Body of pancreas (tissue), 4 donors: ENCODE data around the gene MANEA. TPM values are rescaled to one million over a fixed set of nuclear protein-coding genes. Genes with fewer than 3 reads are reported as not detected.
"Not testable (repeated sequence)": the region's sequence is repeated elsewhere in the genome, so short reads cannot be mapped to it uniquely, and the experiment has no call there.

Experiments
- ATAC-seq: fragments of 150-250 bp; one replicate; pipeline ENCODE4 v1.9.1; 2016
- DNase-seq, 4 donors: peaks; one replicate each; pipeline ENCODE4 v3.0.0-alpha.2; 2019
- H3K27ac ChIP-seq, 4 donors: fragments of 200-600 bp; sonication (generic); 1 replicate in 3 of 4; 2 replicates in 1 of 4; pipeline versions ENCODE4 v1.5.1 to v1.6.1; 2016 to 2019; ENCODE audit warnings: mild to moderate bottlenecking in 1 of 4, mixed read lengths in 1 of 4, moderate library complexity in 1 of 4
- H3K27me3 ChIP-seq, 2 donors: fragments of 200-600 bp; sonication (generic); one replicate each; pipeline ENCODE4 v1.6.0; 2016; ENCODE audit warnings: mild to moderate bottlenecking in 1 of 2
- H3K36me3 ChIP-seq, 2 donors: fragments of 200-600 bp; sonication (generic); replicated peaks in 1 of 2; 2 replicates each; pipeline ENCODE4 v1.5.1; 2016; ENCODE audit warnings: low read depth in 2 of 2; ENCODE audit not compliant: insufficient read depth in 1 of 2
- H3K4me1 ChIP-seq: fragments of 200-600 bp; sonication (generic); one replicate; pipeline ENCODE4 v1.6.0; 2016
- H3K4me3 ChIP-seq, 2 donors: fragments of 200-600 bp; sonication (generic); 1 replicate in 1 of 2; 2 replicates in 1 of 2; pipeline ENCODE4 v1.5.1; 2016 to 2019
- H3K9me3 ChIP-seq, 3 donors: fragments of 200-600 bp; sonication (generic); 1 replicate in 2 of 3; 2 replicates in 1 of 3; pipeline ENCODE4 v1.5.1; 2016
- POLR2A ChIP-seq, 3 donors: fragments of 450-650 bp; IDR thresholded peaks; one replicate each; pipeline ENCODE4 v1.6.1; 2016; ENCODE audit warnings: antibody characterized with exemption in 3 of 3, mild to moderate bottlenecking in 2 of 3
- WGBS, 2 donors: methylation state at CpG; one replicate each; pipeline ENCODE4 v1.1.5; 2017; 5-methylcytosine and 5-hydroxymethylcytosine counted together
- intact Hi-C: fragments of 100-400 bp; cut with DNase I; formaldehyde crosslinking; loops from one replicate; pipeline ENCODE4 v1.15.1; 2023
- total RNA-seq, 2 donors: library from RNA; depleted of rRNA; stranded (reverse); fragments of >200 nt; gene quantifications; one replicate each; pipeline ENCODE4 v1.1.0, GENCODE V29; 2016
- TF ChIP-seq, protein P1 (sequence below), 7 experiments: fragments of 450-650 bp in 4 of 7; fragments of 200-600 bp in 3 of 7; sonication (generic) in 3 of 7; IDR thresholded peaks; one replicate each; pipeline ENCODE4 v1.5.1; 2016 to 2019; ENCODE audit warnings: antibody characterized with exemption in 7 of 7

Gene MANEA
- total RNA-seq, 2 donors from 2014 or later = 2.6 to 5.2 TPM

GRCh38 chr6:95574811-95575210 lies 2.5 kb upstream of the MANEA start:
- no peak for DNase-seq
- TF ChIP-seq, protein P1, sequence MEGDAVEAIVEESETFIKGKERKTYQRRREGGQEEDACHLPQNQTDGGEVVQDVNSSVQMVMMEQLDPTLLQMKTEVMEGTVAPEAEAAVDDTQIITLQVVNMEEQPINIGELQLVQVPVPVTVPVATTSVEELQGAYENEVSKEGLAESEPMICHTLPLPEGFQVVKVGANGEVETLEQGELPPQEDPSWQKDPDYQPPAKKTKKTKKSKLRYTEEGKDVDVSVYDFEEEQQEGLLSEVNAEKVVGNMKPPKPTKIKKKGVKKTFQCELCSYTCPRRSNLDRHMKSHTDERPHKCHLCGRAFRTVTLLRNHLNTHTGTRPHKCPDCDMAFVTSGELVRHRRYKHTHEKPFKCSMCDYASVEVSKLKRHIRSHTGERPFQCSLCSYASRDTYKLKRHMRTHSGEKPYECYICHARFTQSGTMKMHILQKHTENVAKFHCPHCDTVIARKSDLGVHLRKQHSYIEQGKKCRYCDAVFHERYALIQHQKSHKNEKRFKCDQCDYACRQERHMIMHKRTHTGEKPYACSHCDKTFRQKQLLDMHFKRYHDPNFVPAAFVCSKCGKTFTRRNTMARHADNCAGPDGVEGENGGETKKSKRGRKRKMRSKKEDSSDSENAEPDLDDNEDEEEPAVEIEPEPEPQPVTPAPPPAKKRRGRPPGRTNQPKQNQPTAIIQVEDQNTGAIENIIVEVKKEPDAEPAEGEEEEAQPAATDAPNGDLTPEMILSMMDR (IDR thresholded peaks at IDR 0.05) = no peak
- no peak for TF ChIP-seq POLR2A (IDR thresholded peaks at IDR 0.05)
- no peaks in the 10 kb centered on the region for H3K36me3 ChIP-seq
- intact Hi-C loops = no loop called here
- H3K4me1 ChIP-seq = peaks cover 24% of the 10 kb centered on the region
- no peak overlapping the region for H3K4me3 ChIP-seq
- no peak for ATAC-seq
- H3K9me3 ChIP-seq = no peaks in the 10 kb centered on the region
- H3K27ac ChIP-seq = no peak overlapping the region
- H3K27me3 ChIP-seq = no peaks in the 10 kb centered on the region

DNA sequence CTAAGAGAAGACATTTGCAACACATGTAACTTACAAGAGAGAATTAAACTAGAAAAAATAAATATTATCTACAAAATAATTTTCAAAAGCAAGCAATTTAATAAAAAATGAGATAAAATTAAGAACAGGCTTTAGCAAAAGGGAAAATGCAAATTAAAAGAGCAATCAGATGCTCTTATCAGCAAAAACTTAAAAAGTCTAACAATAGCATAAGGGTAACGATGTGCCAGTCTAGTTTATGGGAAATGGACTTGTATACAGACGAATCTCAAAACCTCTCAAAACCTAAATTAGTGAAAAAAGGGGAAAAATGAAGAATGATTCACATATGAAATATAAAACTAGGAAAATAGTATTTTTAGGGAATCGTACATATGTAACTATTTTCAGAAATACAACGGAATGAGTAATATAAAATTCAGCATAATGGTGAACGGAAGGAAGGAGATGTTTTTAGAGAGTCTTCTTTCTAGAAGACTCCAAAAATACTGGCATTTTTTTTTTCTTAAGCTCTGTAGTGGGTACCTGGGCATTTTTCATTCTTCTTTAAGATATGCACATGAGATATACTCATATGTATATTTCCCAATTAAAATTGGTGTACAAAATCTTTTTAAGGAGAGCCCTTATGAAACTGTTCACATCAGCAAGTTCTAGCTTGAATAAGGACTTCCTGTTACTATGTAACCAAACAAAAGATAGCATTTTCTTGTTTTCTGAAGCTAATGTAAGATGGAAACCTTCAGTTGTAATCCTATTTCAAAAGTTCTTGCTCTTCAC lies 927 bp upstream of the MANEA start:
- H3K36me3 ChIP-seq = no peaks in the 10 kb centered on the region
- peak overlapping the region; percentile 62 to 92 (median 82) for H3K27ac ChIP-seq
- 11 to 24% methylated on average over 5 of the region's 5 CpGs for WGBS, 2 donors
- H3K27me3 ChIP-seq = no peaks in the 10 kb centered on the region
- peak overlapping the region in 1 of 2 donors; percentile 96 for H3K4me3 ChIP-seq
- TF ChIP-seq, protein P1 (IDR thresholded peaks at IDR 0.05) = no peak
- no peak for TF ChIP-seq POLR2A (IDR thresholded peaks at IDR 0.05)
- no peaks in the 10 kb centered on the region for H3K9me3 ChIP-seq
- no peak for DNase-seq
- intact Hi-C loops = no loop called here
- ATAC-seq = peak; percentile 37
- peaks cover 24% of the 10 kb centered on the region for H3K4me1 ChIP-seq

- ATAC-seq = no peak
- Histone ChIP-seq H3K36me3 (no peaks in the 10 kb centered on the region), H3K27me3 (no peaks in the 10 kb centered on the region), H3K4me3 (peak overlapping the region; percentile 49 to 96), H3K9me3 (no peaks in the 10 kb centered on the region), H3K27ac (peak overlapping the region; percentile 62 to 92 (median 82)), H3K4me1 (peaks cover 24% of the 10 kb centered on the region)
- no peak for DNase-seq
- 0% methylated on average over 3 of the region's 3 CpGs for WGBS, 2 donors
- TF ChIP-seq POLR2A (IDR thresholded peaks at IDR 0.05) = no peak
- TF ChIP-seq, protein P1 (IDR thresholded peaks at IDR 0.05) = no peak
- intact Hi-C loops = no loop called here
These were observed 384 bp upstream of the MANEA start for GRCh38 chr6:95576998-95577303.

DNA sequence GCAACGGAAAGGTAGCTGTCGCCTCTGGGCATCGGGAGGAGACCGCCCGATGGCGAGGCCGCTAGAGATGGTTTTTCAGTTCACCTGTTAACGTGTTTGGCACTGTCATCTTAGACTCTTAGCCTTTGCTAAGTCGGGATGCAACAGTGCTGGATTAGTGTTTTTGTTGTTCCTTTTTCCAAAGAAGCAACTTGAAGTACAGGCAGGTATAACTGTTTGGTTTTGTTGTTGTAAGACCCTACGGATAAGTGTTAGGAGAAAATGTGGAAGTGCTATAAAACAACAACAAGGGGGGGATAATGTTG lies 723 bp downstream of the MANEA start:
- intact Hi-C loops = no loop called here
- no peaks in the 10 kb centered on the region for H3K27me3 ChIP-seq
- DNase-seq = no peak
- 1 to 3% methylated on average over 9 to 10 of the region's 10 CpGs for WGBS, 2 donors
- peak overlapping the region; percentile 49 to 96 for H3K4me3 ChIP-seq
- H3K36me3 ChIP-seq = no peaks in the 10 kb centered on the region
- peaks cover 24% of the 10 kb centered on the region for H3K4me1 ChIP-seq
- peak; percentile 27 for ATAC-seq
- TF ChIP-seq, protein P1 (IDR thresholded peaks at IDR 0.05) = no peak
- TF ChIP-seq POLR2A (IDR thresholded peaks at IDR 0.05) = no peak
- no peaks in the 10 kb centered on the region for H3K9me3 ChIP-seq
- H3K27ac ChIP-seq = peak overlapping the region; percentile 62 to 92 (median 82)

GRCh38 chr6:95581073-95581472 lies 3.7 kb downstream of the MANEA start:
- H3K4me1 ChIP-seq = peaks cover 12% of the 10 kb centered on the region
- H3K27me3 ChIP-seq = no peaks in the 10 kb centered on the region
- H3K4me3 ChIP-seq = no peak overlapping the region
- TF ChIP-seq, protein P1 (IDR thresholded peaks at IDR 0.05) = no peak
- TF ChIP-seq POLR2A (IDR thresholded peaks at IDR 0.05) = no peak
- no peak for DNase-seq
- intact Hi-C loops = no loop called here
- no peak overlapping the region for H3K27ac ChIP-seq
- H3K36me3 ChIP-seq = no peaks in the 10 kb centered on the region
- H3K9me3 ChIP-seq = peaks cover 0 to 9% (median 0%) of the 10 kb centered on the region in 3 donors
- ATAC-seq = no peak

DNA sequence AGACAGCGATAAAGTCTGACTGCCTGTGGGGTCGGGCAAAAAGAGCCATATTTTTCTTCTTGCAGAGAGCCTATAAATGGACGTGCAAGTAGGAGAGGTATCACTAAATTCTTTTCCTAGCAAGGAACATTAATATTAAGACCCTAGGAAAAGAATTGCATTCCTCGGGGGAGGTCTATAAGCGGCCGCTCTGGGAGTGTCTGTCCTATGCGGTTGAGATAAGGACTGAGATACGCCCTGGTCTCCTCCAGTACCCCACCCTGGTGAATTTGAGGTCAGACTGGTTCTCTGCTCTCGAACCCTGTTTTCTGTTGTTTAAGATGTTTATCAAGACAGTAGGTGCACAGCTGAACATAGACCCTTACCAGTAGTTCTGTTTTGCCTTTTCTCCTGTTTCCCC lies 6.9 kb downstream of the MANEA start:
- intact Hi-C loops, H3K9me3 ChIP-seq, H3K27ac ChIP-seq, H3K4me3 ChIP-seq, DNase-seq, H3K27me3 ChIP-seq, H3K4me1 ChIP-seq, H3K36me3 ChIP-seq, ATAC-seq: not testable (repeated sequence)
- 95 to 96% methylated on average over 9 of the region's 9 CpGs for WGBS, 2 donors
